Embryonic facial prominence (tissue), 1 donor: ENCODE measurements around the gene LONRF2.

Experiments
- DNase-seq: peaks from one replicate; pipeline ENCODE4 v3.0.0-alpha.2; 2016; ENCODE audit errors: extremely low spot score

Gene LONRF2

GRCh38 chr2:100275200-100275589 lies 47.1 kb downstream of the LONRF2 start:
- no peak for DNase-seq

DNA sequence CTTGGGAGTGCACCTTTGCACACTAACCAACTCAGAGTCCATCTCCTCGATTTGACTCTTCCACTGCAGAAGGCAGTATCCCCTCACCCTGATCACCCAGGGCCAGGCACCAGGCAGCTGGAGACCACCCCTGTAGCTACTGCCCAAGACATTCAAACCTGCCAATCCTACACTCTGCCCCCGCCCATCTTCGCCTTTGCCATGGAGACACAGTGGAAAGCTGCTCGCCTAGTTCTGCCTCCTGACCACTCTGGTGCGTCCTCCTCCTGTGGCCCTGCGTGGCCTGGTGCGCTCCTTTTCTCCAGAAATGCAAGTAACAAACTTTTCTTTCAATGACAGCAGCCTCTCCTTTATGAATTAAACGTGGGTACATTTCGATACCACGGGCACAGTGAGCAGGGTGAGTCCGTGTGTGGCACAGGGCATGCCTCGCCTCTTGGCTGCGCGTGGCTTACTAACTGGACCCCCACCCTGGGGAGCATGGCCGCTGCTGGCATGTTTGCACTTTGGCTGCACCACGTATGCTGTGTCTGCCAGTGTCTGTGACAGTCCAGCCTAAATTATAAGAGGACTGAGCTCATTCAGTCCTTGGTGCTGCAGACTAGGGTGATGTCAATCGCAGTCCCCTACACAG lies 47.6 kb downstream of the LONRF2 start:
- no peak for DNase-seq

- no peak for DNase-seq
Measured at GRCh38 chr2:100274076-100274475, 48.2 kb downstream of the LONRF2 start.

DNA sequence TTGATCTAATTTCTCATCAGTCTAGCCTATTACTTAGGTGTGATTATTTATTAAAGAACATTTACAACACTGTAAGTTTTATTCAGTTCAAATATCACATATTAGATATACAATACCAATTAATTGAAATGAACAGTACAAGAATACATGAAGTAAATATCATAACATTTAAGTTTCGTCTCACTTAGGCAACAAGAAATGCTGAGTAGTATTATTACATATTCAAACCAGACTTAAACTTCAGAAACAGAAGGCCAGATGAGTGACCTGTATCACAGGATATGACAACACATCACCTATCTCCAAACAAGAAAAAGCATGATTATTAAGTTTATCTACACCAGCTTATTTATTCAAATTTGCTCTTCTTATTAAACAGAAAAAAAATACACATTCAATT lies 48.9 kb downstream of the LONRF2 start:
- DNase-seq = no peak

GRCh38 chr2:100272841-100273329 lies 49.4 kb downstream of the LONRF2 start:
- DNase-seq = no peak

GRCh38 chr2:100271210-100271609 lies 51.1 kb downstream of the LONRF2 start:
- no peak for DNase-seq

DNA sequence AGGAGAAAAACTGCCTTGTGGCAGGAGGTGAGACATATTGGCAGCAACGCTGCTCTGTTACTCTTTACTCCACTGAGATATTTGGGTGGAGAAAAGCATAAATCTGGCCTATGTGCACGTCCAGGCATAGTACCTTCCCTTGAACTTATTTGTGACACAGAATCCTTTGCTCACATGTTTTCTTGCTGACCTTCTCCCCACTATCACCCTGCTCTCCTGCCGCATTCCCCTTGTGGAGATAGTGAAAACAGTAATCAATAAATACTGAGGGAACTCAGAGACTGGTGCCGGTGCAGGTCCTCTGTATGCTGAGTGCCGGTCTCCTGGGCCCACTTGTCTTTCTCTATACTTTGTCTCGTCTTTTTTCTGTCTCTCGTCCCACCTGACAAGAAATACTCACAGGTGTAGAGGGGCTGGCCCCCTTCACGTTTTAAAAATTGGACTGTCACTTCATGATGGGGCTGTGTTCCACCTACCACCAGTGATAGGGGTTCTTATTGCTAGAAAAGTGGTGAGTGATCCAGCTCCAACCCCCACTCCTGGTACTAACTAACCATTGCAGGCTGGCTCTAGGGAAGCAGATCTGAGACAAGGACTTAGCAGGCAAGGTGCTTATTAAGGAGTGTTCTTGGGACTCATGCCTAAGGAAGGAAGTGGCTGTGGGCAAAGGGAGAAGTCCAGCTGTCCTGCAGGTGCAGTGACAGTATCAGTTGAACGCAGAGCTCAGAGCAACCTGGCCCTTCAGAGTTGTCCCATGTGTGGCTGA lies 51.7 kb downstream of the LONRF2 start:
- DNase-seq = no peak

GRCh38 chr2:100269889-100270288 lies 52.4 kb downstream of the LONRF2 start:
- DNase-seq = no peak

DNA sequence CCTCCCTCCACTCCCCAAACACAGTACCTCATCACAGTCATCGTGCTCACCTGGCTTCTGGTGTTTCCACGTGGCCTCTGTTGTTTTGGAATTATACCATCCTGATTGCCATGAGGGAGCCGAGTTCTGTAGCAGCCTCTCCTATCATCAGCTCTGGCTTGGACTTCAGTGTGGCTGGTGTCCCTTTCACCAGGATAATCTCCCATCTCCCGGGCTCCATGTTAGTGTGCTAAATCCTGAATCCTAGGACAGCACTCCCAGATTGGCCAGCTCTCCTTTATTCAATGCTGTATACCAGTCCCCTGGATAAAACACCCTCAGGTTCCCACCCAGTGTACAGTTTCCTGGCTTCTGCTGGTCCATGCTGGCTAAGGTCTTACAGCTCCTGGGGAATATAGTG lies 53.3 kb downstream of the LONRF2 start:
- DNase-seq = no peak

DNA sequence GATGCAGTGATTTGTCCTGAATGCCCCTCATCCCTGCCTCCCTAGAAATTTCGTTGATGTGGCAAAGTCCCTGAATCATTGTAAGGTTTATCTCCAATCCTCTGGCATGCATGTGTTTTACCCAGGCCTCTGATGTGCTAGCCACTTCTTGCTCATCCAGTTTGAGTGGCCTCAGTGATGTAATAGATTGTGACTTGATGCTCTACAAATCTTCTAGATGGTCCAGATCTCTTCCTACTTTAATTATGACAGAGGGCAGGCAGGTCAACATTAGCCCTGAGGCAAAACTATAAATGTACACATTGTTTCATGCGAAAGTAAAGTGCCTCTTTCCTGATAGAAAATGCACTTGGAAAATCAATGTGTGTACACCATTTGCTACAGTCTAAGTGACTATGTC lies 54.5 kb downstream of the LONRF2 start:
- DNase-seq = no peak

DNA sequence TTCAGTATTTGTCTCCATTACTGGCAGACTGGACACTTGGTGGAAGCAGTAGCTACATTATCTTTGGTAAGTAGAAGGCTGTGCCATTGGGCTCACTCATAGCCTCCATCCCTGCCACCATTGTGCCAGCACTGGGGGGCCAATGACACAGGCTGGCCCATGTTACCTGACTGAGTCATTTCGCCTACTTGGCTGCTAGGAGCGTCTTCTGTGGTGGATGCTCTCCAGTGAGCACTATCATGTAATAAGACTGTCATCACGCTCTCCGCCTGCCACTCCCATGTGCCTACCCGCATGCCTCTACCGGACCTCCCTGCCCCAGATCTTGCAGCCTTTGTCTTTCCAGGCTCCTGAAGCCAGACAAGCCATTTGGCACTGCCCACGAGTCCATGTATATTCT lies 56.2 kb downstream of the LONRF2 start:
- no peak for DNase-seq

DNA sequence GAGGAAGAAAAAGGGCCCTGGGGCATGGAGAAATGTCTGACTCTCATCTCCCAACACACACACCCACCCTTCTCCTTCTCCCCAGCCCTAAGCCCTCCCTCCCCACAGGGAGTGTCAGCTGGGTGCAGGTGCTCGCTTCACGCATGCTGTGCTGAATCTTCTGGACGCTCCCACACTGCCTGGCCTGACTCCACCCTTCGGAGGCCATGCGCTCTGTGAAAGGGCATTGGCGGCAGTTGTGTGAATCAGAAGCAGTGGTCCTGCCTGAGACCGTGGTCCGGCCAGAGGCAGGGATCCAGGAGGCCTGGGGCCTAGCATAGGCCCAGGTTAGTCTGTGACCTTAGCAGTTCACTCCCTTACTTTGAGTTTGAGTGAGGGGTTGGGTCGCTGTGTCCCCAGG lies 57.1 kb downstream of the LONRF2 start:
- no peak for DNase-seq

DNA sequence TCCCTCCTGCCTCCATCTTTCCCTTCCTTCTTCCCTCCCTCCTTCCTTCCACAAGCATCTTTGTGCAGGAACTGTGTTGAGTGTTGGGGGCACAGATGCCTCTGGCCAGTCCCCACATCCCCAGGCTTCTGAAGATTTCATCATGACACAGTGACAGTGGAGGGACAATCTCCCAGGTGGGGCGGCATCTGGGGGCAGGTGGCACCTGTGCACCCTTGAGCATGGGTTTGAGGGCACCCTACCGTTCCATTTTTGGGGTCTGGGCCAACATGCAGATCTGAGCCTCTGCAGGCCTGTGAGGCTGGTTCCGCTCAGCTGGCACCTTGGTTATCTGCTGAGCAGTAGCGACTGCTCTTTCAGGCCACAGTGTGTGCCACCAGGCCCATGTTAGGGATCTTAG lies 57.6 kb downstream of the LONRF2 start:
- no peak for DNase-seq

GRCh38 chr2:100264121-100264520 lies 58.2 kb downstream of the LONRF2 start:
- DNase-seq = no peak

DNA sequence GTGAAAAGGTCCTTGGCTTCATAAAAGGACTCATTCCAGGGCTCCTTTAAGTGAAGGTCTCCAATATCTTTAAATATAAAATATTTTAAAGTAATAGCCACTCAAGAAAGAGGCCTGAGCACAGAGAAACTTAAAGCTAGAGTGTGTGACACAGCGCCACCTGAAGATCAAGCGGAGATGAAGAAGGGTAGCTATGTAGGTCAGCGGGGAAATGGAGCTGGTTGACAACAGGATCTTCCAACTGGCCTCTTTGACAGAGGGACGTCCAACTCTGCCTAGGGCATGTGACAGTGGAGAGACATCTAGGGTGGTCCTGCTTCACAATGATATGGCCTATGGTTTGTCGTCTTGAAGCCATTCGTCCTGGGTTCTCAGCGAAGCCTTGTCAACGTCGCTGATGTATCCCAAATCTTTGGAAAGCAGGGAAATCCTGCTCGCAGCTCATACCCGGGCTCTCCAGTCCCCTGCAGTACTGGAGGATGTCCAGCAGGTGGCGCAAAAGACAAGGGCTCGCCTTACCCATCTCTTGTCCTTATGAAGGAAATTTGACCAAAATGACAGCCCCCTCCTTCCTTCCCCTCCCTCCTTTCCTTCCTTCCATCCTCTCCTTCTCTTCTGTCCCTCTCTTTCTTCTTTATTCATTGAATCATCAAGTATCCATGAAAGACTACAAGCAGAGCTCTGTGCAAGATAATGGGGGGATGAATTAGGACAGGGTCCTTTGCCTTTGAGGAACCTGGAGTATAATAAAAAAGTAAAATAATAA lies 59.6 kb downstream of the LONRF2 start:
- DNase-seq = peak; percentile 34

- DNase-seq = no peak
Measured at GRCh38 chr2:100262046-100262445, 60.3 kb downstream of the LONRF2 start.

- peak; percentile 41 for DNase-seq
Measured at GRCh38 chr2:100260712-100261620, 61.3 kb downstream of the LONRF2 start.

DNA sequence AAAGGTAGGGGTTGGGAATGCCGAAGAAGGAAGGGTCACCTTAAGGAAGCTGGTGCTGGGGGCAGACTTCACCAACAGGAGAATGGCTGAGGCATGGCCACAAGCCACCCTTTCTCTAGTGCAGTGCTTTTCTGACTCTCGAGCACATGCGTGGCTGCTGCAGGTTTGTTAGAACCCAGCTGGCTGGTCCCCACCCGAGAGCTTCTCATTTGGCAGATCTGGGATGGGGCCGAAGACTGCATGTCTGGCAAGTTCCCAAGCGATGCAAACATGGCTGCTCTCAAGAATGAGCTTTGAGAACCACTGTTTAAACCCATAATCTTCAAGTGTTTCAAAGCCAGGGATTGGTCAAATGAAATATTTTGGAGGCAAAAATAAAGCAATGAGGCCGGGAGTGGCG lies 63.2 kb downstream of the LONRF2 start:
- DNase-seq = no peak

DNA sequence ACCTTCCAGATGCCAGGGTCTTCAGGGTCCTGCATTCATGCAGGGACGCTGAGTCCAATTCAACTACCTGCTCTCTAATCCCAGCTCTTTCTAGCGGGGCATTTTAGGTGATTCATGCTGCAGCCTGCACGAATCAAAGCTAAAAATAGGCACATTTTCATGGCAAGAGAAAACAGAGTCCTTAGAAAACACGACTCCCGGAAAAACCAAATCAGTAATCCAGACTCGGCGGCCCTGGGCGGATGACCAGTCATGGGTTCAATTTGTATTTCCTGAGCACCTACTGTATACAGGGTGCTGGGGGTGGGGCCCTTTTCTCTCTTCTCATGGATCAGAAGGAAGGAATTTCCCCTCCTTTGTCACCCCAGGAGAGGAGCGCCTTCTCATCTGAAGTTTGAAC lies 64.4 kb downstream of the LONRF2 start:
- DNase-seq = no peak

DNA sequence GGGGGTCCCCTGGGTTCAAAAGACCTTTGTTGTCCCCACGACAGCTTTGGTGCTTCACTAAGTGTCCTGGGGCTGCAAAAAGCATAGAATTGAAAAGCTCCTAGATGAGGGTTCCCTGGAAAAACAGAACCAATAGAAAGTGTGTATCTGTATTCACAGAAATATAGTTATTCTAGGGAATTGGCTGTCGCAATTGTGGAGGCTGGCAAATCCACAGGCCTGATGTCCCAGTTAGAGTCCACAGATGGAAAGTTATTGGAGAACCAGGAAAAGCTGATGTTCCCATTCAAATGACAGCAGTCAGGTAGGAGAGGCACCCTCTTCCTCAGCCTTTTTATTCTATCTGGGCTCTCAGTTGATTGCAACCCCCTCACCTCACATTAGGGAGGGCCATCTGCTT lies 65.5 kb downstream of the LONRF2 start:
- DNase-seq = no peak

DNA sequence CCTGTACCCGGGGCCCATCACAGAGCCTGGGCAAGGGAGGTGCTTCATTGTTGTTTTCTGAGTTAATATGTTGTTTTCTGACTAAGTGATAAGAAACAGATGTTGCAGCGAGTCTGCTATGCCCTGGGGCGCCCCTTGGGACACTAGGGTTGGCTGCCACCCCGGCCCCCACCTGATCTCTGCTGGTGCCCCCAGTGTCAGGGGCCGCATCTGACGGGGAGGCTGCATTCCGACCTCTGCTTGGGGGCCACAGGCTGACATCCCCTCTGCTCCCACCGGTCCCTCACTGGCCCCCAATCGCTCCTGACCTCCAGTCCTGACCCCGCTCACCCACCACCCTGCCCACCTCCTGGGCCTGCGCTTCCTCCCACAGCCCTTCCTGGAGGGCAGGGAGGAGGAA lies 65.9 kb downstream of the LONRF2 start:
- DNase-seq = no peak
